Activated CD8-positive, alpha-beta T cell treated with anti-CD3 and anti-CD28 coated beads for 36 hours (primary cell): Measurements from ENCODE around the gene LTC4S. TPM values are rescaled to one million over a fixed set of nuclear protein-coding genes. Genes with fewer than 3 reads are reported as not detected.
A peak's percentile ranks its signal among the peaks of the same experiment; 100 is the strongest.

ENCODE experiments used
- ATAC-seq: fragments of 200-7000 bp; cut with Tn5 transposase; one replicate; pipeline ENCODE4 v1.10.0; 2021; ENCODE audit warnings: mild to moderate bottlenecking, moderate library complexity
- CTCF ChIA-PET: fragments of 350-600 bp; sonication (Branson Sonifier 250); formaldehyde crosslinking; loops from one replicate; lab custom pipeline; 2021; ENCODE audit warnings: antibody characterized with exemption; lab: Charles Lee
- POLR2A ChIA-PET: fragments of 350-600 bp; sonication (Branson Sonifier 250); formaldehyde crosslinking; loops from one replicate; lab custom pipeline; 2021; ENCODE audit warnings: antibody characterized with exemption; lab: Charles Lee
- DNase-seq: peaks from one replicate; pipeline ENCODE4 v3.0.0-alpha.2; 2020
- H3K27ac Mint-ChIP-seq: one replicate; pipeline ENCODE4 v1.8.0; 2021; ENCODE audit warnings: mild to moderate bottlenecking, mixed read lengths
- H3K27me3 Mint-ChIP-seq: one replicate; pipeline ENCODE4 v1.8.0; 2021; ENCODE audit warnings: mixed read lengths
- H3K36me3 Mint-ChIP-seq: one replicate; pipeline ENCODE4 v1.8.0; 2021; ENCODE audit warnings: low read depth, mixed read lengths
- H3K4me1 Mint-ChIP-seq: one replicate; pipeline ENCODE4 v1.8.0; 2021; ENCODE audit warnings: low read depth, mixed read lengths
- H3K4me3 Mint-ChIP-seq: one replicate; pipeline ENCODE4 v1.8.0; 2021; ENCODE audit warnings: mild to moderate bottlenecking, moderate library complexity, mixed read lengths
- H3K9me3 Mint-ChIP-seq: one replicate; pipeline ENCODE4 v1.8.0; 2021; ENCODE audit warnings: mixed read lengths
- intact Hi-C: fragments of 100-400 bp; cut with micrococcal nuclease; formaldehyde crosslinking; loops from one replicate; pipeline ENCODE4 v1.10.0; 2022
- total RNA-seq, 2 experiments: library from RNA; stranded (reverse); gene quantifications; one replicate each; pipeline ENCODE4 v1.2.3, GENCODE V29; 2021
- TF ChIP-seq, protein P1 (sequence below): fragments of 200-600 bp; IDR thresholded peaks from one replicate; pipeline ENCODE4 v1.8.0; 2022; ENCODE audit warnings: antibody characterized with exemption, mild to moderate bottlenecking

Gene LTC4S
- total RNA-seq, 2 experiments from 2014 or later, result 1.3 TPM; not detected in 1

DNA sequence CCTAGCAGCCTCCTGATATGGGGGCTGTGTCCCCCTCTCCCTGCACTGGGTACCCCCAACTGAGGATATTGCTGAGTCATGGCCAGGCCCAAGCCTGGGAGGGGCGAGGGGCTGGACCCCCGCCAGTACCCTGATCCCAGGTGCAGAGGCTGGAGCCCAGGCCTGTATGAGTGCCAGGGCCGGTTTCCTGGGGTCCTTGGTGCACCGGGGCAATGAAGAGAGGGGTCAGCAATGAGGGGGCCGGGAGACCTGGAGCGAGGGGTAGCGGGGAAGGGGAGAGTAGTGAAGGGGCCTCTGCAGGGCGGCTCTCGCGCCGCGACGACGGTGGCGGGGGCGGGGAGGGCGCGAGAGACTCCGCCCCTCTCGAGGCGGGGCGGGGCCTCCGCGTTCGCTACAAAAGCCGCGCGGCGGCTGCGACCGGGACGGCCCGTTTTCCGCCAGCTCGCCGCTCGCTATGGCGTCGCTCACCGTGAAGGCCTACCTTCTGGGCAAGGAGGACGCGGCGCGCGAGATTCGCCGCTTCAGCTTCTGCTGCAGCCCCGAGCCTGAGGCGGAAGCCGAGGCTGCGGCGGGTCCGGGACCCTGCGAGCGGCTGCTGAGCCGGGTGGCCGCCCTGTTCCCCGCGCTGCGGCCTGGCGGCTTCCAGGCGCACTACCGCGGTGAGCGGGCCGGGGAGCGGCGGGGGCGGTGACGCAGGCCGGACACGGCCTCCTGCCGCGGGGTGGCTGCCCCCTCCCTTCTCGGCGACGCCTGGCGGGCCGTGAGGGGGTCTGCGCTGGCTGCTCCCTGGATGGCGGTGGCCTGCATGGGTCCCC is 26.9 kb downstream of the LTC4S start, which contains the start of gene SQSTM1:
Gene SQSTM1 (plus strand): TSS at position 423 of the 815 bp plus-strand sequence. CDS start 32 bp downstream, at position 455.
- DNase-seq (peak; percentile 79), ATAC-seq (peak; percentile 60)
- ChIA-PET CTCF (interaction anchor here (1.2 to 1.7 kb wide), 4 partner anchors 9 to 57 kb away, joined by 3 to 7 read pairs (median 4); no protein-coding TSS in a partner anchor), POLR2A (interaction anchor here (1.2 to 4.1 kb wide), 5 partner anchors 8 to 197 kb away, joined by 4 to 25 read pairs (median 6); partner anchors contain the start of genes HNRNPH1 and MGAT4B)
- intact Hi-C loops, result no loop called here
- peak within 1 kb of the TSS; percentile 94 for H3K4me3 Mint-ChIP-seq
- H3K9me3 Mint-ChIP-seq, result no peaks in the 10 kb centered on the region
- peak within 1 kb of the TSS; percentile 94 for H3K27ac Mint-ChIP-seq
- H3K27me3 Mint-ChIP-seq, result no peaks in the 10 kb centered on the region
- peaks cover 32% of the 10 kb centered on the region for H3K36me3 Mint-ChIP-seq
- H3K4me1 Mint-ChIP-seq, result peaks cover 43% of the 10 kb centered on the region
- TF ChIP-seq, protein P1, sequence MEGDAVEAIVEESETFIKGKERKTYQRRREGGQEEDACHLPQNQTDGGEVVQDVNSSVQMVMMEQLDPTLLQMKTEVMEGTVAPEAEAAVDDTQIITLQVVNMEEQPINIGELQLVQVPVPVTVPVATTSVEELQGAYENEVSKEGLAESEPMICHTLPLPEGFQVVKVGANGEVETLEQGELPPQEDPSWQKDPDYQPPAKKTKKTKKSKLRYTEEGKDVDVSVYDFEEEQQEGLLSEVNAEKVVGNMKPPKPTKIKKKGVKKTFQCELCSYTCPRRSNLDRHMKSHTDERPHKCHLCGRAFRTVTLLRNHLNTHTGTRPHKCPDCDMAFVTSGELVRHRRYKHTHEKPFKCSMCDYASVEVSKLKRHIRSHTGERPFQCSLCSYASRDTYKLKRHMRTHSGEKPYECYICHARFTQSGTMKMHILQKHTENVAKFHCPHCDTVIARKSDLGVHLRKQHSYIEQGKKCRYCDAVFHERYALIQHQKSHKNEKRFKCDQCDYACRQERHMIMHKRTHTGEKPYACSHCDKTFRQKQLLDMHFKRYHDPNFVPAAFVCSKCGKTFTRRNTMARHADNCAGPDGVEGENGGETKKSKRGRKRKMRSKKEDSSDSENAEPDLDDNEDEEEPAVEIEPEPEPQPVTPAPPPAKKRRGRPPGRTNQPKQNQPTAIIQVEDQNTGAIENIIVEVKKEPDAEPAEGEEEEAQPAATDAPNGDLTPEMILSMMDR, result peak; percentile 64

DNA sequence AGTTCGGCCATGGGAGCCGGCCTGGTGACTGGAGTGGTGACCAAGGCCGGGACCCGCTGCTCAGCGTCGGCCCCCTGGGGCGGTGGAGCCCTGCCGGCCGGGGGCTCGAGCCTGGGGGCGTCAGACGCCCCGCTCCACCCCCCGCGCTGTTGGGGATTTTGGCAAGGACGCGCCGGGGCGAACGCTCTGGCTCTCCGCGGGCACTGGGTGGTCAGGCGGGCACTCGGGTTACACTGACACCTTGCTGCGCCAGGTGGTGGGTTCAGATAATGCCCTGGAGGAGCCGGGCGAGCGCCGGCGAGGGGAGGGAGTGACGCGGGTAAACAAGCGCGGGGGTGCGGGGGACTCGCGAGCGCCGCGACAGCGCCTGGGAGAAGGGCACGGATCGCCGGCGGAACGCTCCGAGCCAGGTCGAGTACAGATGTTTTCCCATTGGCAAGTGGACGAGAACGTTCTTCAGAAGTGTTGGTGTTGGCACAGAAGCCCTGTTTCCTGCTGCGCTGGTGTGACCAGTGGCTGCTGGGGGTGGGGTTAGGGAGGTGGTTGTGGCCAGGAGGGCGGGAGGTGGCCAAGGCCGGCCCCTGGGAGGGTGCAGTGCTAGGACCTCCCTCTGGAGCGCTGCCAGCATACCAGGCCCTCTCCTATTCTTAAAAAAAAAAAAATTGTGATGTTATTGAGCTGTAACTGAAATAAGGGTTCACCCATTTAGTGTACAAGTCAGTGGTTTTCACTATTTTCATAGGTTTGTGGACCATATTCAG is 27.7 kb downstream of the LTC4S start:
- CTCF ChIA-PET, result interaction anchor here (0.9 to 1.8 kb wide), 2 partner anchors 15 to 20 kb away, joined by 3 to 4 read pairs; no protein-coding TSS in a partner anchor
- ATAC-seq, result peak; percentile 64
- peaks cover 31% of the 10 kb centered on the region for H3K36me3 Mint-ChIP-seq
- intact Hi-C loops, result no loop called here
- peak; percentile 91 for DNase-seq
- peak overlapping the region; percentile 94 for H3K4me3 Mint-ChIP-seq
- POLR2A ChIA-PET, result interaction anchor here (0.6 to 4.1 kb wide), 10 partner anchors 11 to 198 kb away, joined by 3 to 25 read pairs (median 4); partner anchors contain the start of genes HNRNPH1 and MGAT4B
- no peaks in the 10 kb centered on the region for H3K27me3 Mint-ChIP-seq
- no peaks in the 10 kb centered on the region for H3K9me3 Mint-ChIP-seq
- TF ChIP-seq, protein P1, result peak; percentile 47
- peaks cover 43% of the 10 kb centered on the region for H3K4me1 Mint-ChIP-seq
- peak overlapping the region; percentile 94 for H3K27ac Mint-ChIP-seq

DNA sequence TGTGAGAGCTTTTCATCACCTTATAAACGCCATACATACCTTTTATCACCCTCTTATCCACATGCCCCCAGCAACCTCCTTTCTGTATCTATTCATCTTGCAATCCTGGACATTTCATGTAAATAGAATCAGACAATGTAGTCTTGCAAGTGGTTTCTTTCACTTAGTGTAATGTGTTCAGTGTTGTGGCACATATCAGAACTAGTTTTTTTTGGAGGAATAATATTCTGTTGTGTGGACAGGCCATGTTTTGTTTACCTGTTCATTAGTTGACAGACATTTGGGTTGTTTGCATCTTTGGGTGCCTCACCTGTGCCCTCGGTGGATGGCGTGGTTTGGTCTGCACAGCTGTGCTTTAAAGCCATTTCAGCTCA is 28.3 kb downstream of the LTC4S start:
- H3K27me3 Mint-ChIP-seq, result no peaks in the 10 kb centered on the region
- H3K4me1 Mint-ChIP-seq, result peaks cover 47% of the 10 kb centered on the region
- intact Hi-C loops, result no loop called here
- peak overlapping the region; percentile 94 for H3K27ac Mint-ChIP-seq
- CTCF ChIA-PET, result interaction anchor here (0.9 to 1.8 kb wide), 2 partner anchors 15 to 20 kb away, joined by 3 to 4 read pairs; no protein-coding TSS in a partner anchor
- TF ChIP-seq, protein P1, result no peak
- DNase-seq (no peak), ATAC-seq (no peak)
- peaks cover 36% of the 10 kb centered on the region for H3K36me3 Mint-ChIP-seq
- no peaks in the 10 kb centered on the region for H3K9me3 Mint-ChIP-seq
- POLR2A ChIA-PET, result interaction anchor here (0.6 to 4.1 kb wide), 10 partner anchors 10 to 198 kb away, joined by 3 to 25 read pairs (median 4); partner anchors contain the start of genes HNRNPH1, MGAT4B and MRNIP
- peak overlapping the region; percentile 94 for H3K4me3 Mint-ChIP-seq

DNA sequence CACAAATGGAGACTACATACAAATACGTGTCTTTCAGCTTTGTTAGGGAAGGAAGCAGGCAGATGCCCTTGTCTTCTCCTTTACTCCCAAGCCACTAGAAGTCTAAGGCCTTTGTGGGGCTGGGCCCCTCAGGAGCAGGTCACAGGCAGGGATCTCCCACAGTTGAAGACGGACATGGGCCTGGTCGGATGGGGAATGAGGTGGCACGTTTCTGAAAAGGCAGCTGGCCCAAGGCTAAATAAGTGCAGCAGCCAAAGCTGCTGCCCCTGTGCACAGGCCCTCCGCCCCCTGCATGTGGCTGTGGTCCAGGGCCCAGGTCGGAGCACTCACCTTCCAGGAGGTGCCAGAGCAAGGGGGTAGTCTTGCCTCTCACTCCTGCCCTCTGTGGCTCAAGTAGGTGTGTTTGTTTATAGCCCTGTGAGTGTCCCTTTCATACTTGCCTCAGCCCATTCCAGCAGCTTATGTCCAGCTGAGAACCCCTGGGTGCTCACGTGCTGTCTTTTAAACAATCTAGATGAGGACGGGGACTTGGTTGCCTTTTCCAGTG is 28.7 kb downstream of the LTC4S start:
- POLR2A ChIA-PET, result interaction anchor here (0.6 to 4.1 kb wide), 11 partner anchors 10 to 199 kb away, joined by 3 to 25 read pairs (median 4); partner anchors contain the start of genes HNRNPH1, MGAT4B and MRNIP
- intact Hi-C loops, result no loop called here

More for the DNA sequence above, 28.7 kb downstream of the LTC4S start:
- Mint-ChIP-seq H3K4me3 (peak overlapping the region; percentile 94), H3K9me3 (no peaks in the 10 kb centered on the region), H3K27me3 (no peaks in the 10 kb centered on the region), H3K36me3 (peaks cover 41% of the 10 kb centered on the region), H3K27ac (peak overlapping the region; percentile 94), H3K4me1 (peaks cover 52% of the 10 kb centered on the region)
- DNase-seq (no peak), ATAC-seq (no peak)
- TF ChIP-seq, protein P1, result no peak
- CTCF ChIA-PET, result interaction anchor here (0.6 to 1.8 kb wide), 3 partner anchors 14 to 500 kb away, joined by 3 to 4 read pairs (median 3); no protein-coding TSS in a partner anchor
